ENCODE measurements around the gene FAT1. TPM values are rescaled to one million over a fixed set of nuclear protein-coding genes. Genes with fewer than 3 reads are reported as not detected.

The FAT1 gene
- total RNA-seq, 1 donor from 2014 or later: 106 TPM

DNA sequence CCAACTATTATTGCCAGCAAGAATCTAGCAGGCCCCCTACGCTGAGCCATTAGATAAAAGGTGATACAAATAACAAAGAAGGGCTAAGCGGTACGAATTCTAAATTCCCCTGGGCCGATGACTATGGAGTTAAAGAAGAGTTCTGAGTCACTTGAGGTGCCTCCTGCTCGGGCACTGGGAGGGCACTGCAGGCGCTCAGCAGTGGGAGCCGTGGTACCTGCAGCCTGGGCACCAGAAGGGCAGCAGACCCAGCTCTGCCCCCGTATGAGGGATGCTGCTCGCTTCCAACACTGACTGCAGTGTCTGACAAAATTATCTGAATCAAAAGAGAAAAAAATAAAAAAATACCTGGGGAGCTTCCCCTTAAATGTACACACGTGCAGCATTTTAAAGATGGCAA is 124.2 kb downstream of the FAT1 start:
- intact Hi-C loops (cut with DNase I): no loop called here
- H3K27ac ChIP-seq: no peak overlapping the region
- H3K9me3 ChIP-seq: no peaks in the 10 kb centered on the region
- TF ChIP-seq, protein P1, sequence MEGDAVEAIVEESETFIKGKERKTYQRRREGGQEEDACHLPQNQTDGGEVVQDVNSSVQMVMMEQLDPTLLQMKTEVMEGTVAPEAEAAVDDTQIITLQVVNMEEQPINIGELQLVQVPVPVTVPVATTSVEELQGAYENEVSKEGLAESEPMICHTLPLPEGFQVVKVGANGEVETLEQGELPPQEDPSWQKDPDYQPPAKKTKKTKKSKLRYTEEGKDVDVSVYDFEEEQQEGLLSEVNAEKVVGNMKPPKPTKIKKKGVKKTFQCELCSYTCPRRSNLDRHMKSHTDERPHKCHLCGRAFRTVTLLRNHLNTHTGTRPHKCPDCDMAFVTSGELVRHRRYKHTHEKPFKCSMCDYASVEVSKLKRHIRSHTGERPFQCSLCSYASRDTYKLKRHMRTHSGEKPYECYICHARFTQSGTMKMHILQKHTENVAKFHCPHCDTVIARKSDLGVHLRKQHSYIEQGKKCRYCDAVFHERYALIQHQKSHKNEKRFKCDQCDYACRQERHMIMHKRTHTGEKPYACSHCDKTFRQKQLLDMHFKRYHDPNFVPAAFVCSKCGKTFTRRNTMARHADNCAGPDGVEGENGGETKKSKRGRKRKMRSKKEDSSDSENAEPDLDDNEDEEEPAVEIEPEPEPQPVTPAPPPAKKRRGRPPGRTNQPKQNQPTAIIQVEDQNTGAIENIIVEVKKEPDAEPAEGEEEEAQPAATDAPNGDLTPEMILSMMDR (IDR thresholded peaks at IDR 0.05): no peak
- DNase-seq (no peak), ATAC-seq (no peak)
- H3K4me3 ChIP-seq: no peak overlapping the region
- H3K36me3 ChIP-seq: peaks cover 97% of the 10 kb centered on the region
- H3K27me3 ChIP-seq (ENCODE audit: low read depth): no peaks in the 10 kb centered on the region
- no peaks in the 10 kb centered on the region for H3K4me1 ChIP-seq

DNA sequence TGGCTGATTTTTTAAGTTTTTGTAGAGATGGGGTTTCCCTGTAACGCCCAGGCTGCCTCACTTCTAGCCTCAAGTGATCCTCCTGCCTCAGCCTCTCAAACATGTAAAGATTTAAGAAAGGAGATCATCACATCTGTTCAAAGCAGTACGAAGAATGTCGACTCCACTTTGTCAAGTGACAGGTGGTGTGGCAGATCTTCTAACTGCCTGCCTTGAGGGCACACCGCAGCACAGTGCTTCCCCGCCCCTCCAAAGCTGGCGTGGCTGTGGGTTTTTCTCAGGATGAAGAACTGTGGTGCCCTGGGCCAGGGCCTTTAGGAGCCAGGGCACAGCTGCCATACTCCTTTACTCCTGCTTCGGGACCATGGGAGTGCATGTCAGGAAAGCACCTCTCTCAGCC is 125.0 kb downstream of the FAT1 start:
- no peak for DNase-seq
- intact Hi-C loops (cut with DNase I): no loop called here
- TF ChIP-seq, protein P1 (IDR thresholded peaks at IDR 0.05): no peak
- Histone ChIP-seq H3K9me3 (no peaks in the 10 kb centered on the region), H3K27me3 (ENCODE audit: low read depth) (no peaks in the 10 kb centered on the region), H3K36me3 (peaks cover 94% of the 10 kb centered on the region), H3K4me3 (no peak overlapping the region), H3K4me1 (no peaks in the 10 kb centered on the region), H3K27ac (no peak overlapping the region)
- no peak for ATAC-seq

DNA sequence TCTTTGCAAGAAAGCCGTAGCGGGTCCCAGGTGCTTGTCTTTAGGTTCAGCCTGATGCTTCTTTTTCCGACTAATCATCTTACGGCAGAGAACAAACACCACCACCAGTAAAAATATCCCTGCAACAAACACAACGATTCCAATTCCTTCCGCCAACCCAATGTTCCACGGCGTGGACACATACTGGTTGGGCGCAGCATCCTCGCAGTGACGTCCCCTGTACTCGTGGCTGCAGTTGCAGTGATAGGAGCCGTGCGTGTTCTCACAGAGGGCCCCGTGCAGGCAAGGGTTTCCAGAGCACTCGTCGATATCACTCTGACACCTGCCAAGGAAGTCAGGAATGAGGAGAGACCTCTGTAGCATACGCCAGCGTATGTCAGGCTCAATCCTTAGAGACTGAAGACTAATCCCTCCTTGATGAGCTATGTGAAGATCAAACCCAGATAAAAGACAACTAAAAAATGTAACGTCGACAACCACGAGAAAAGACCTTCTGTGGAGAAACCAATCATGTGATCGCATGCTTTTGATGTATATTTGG is 126.7 kb downstream of the FAT1 start:
- Histone ChIP-seq H3K27me3 (ENCODE audit: low read depth) (no peaks in the 10 kb centered on the region), H3K4me1 (no peaks in the 10 kb centered on the region), H3K4me3 (no peak overlapping the region), H3K36me3 (peaks cover 87% of the 10 kb centered on the region), H3K27ac (no peak overlapping the region), H3K9me3 (no peaks in the 10 kb centered on the region)
- DNase-seq (no peak), ATAC-seq (no peak)
- TF ChIP-seq, protein P1 (IDR thresholded peaks at IDR 0.05): no peak
- intact Hi-C loops (cut with DNase I): no loop called here

DNA sequence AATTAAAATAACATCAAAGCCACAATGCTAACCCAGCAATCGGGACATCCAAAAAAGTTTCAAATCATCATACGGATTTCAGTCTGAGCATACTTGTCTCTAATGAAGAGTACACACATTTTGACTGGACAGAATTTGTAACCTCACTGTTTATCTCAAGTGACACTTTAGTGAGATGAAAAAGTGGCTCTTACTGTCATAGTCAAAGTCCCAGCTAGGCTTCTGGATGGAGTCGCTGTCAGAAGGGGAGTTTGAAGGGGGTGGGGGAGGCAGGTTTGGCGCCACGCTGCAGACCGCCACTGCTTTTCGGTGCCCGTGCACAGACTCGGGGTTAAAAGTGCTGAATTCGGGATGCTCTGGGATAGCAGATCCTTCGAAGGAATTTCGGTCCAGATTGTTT is 127.3 kb downstream of the FAT1 start:
- intact Hi-C loops (cut with DNase I): no loop called here
- no peak for DNase-seq
- no peaks in the 10 kb centered on the region for H3K4me1 ChIP-seq
- H3K27ac ChIP-seq: no peak overlapping the region
- no peaks in the 10 kb centered on the region for H3K27me3 ChIP-seq (ENCODE audit: low read depth)
- H3K4me3 ChIP-seq: no peak overlapping the region
- H3K9me3 ChIP-seq: no peaks in the 10 kb centered on the region
- no peak for ATAC-seq
- H3K36me3 ChIP-seq: peaks cover 82% of the 10 kb centered on the region
- TF ChIP-seq, protein P1 (IDR thresholded peaks at IDR 0.05): no peak

DNA sequence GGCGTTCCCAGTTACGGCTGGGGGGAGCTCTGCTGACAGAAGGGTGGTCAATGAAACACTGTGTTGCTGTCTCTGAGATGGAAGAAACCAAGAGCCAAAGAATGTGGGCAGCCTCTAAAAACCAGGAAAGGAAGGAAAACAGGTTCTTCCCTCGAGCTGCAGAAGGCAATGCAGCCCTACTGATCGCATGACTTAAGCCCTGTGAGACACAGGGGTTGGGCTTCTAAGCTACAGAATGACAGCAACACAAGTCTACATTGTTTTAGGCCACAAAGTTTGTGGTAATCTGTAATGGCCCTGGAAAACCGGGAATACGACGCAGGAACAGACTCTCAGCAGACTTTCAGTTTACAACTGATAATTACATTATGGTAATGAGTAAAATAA is 130.1 kb downstream of the FAT1 start:
- H3K4me3 ChIP-seq: no peak overlapping the region
- TF ChIP-seq, protein P1 (IDR thresholded peaks at IDR 0.05): no peak
- DNase-seq (no peak), ATAC-seq (no peak)
- intact Hi-C loops (cut with DNase I): no loop called here
- H3K27me3 ChIP-seq (ENCODE audit: low read depth): no peaks in the 10 kb centered on the region
- no peak overlapping the region for H3K27ac ChIP-seq
- H3K9me3 ChIP-seq: no peaks in the 10 kb centered on the region
- no peaks in the 10 kb centered on the region for H3K4me1 ChIP-seq
- H3K36me3 ChIP-seq: peaks cover 75% of the 10 kb centered on the region

All from lower lobe of right lung (tissue), 2 donors.